SK-N-SH (cell line): ENCODE results near the gene CPAMD8. TPM values are rescaled to one million over a fixed set of nuclear protein-coding genes. Genes with fewer than 3 reads are reported as not detected.
"Not testable (repeated sequence)": the region's sequence is repeated elsewhere in the genome, so short reads cannot be mapped to it uniquely, and the experiment has no call there.

Source experiments
- CTCF ChIA-PET: fragments of 300-600, 350-600 bp; formaldehyde crosslinking; extraction: SDS; loops from one replicate; lab custom pipeline; 2021; lab: Yijun Ruan, JAX
- POLR2A ChIA-PET: fragments of 350-600 bp; sonication (Branson Sonifier 250); formaldehyde crosslinking; extraction: SDS; loops from one replicate; lab custom pipeline; 2020; ENCODE audit warnings: antibody characterized with exemption, inconsistent platforms; lab: Yijun Ruan, JAX
- DNase-seq: peaks from one replicate; pipeline ENCODE4 v3.0.0; 2012
- H2AFZ ChIP-seq: fragments of 200-600 bp; sonication (generic); 2 replicates; pipeline ENCODE4 v1.8.1; 2016; ENCODE audit warnings: antibody characterized with exemption, mild to moderate bottlenecking, low read depth
- H3F3A ChIP-seq: fragments of 200-600 bp; sonication (generic); replicated peaks from 2 replicates; pipeline ENCODE3; 2016; ENCODE audit warnings: antibody characterized with exemption, mild to moderate bottlenecking; ENCODE audit not compliant: insufficient read depth
- H3K27ac ChIP-seq, 2 experiments: fragments of 200-500 bp in 1 of 2; fragments of 200-600 bp in 1 of 2; sonication (Bioruptor generic) in 1 of 2; sonication (generic), shearing (Covaris generic) in 1 of 2; 2 replicates each; pipeline versions ENCODE4 v1.5.1 to v1.6.1; 2014 to 2016; ENCODE audit warnings: low read depth in 2 of 2, inconsistent platforms in 1 of 2, low read length in 1 of 2, mild to moderate bottlenecking in 1 of 2, mixed read lengths in 1 of 2
- H3K27me3 ChIP-seq: fragments of 200-600 bp; sonication (generic), shearing (Covaris generic); 2 replicates; pipeline ENCODE4 v1.6.1; 2016; ENCODE audit warnings: mixed run types; ENCODE audit not compliant: insufficient read depth
- H3K36me3 ChIP-seq, 2 experiments: fragments of 200-500 bp in 1 of 2; fragments of 200-600 bp in 1 of 2; sonication (Bioruptor generic) in 1 of 2; sonication (generic) in 1 of 2; replicated peaks in 1 of 2; 2 replicates each; pipeline versions ENCODE3 to v1.5.1; 2014 to 2016; ENCODE audit warnings: low read length in 1 of 2, mild to moderate bottlenecking in 1 of 2; ENCODE audit not compliant: insufficient read depth in 2 of 2, control insufficient read depth in 1 of 2
- H3K4me1 ChIP-seq, 2 experiments: fragments of 200-500 bp in 1 of 2; fragments of 200-600 bp in 1 of 2; sonication (Bioruptor generic) in 1 of 2; sonication (generic), shearing (Covaris generic) in 1 of 2; 2 replicates each; pipeline versions ENCODE4 v1.5.1 to v1.6.1; 2014 to 2016; ENCODE audit warnings: low read depth in 1 of 2, low read length in 1 of 2, mixed run types in 1 of 2; ENCODE audit not compliant: insufficient read depth in 2 of 2, control insufficient read depth in 1 of 2
- H3K4me2 ChIP-seq: fragments of 200-600 bp; sonication (generic), shearing (Covaris generic); 2 replicates; pipeline ENCODE4 v1.6.1; 2017; ENCODE audit warnings: mixed run types
- H3K4me3 ChIP-seq, 2 experiments: fragments of 200-500 bp in 1 of 2; fragments of 200-600 bp in 1 of 2; sonication (Bioruptor generic) in 1 of 2; sonication (generic), shearing (Covaris generic) in 1 of 2; 2 replicates each; pipeline versions ENCODE4 v1.5.1 to v1.8.1; 2014 to 2016; ENCODE audit warnings: low read depth in 2 of 2, inconsistent platforms in 1 of 2, low read length in 1 of 2, mild to moderate bottlenecking in 1 of 2, mixed read lengths in 1 of 2, moderate library complexity in 1 of 2
- H3K79me2 ChIP-seq: fragments of 200-600 bp; sonication (generic); 2 replicates; pipeline ENCODE4 v1.8.1; 2017; ENCODE audit warnings: mild to moderate bottlenecking; ENCODE audit not compliant: insufficient read depth
- H3K9ac ChIP-seq: fragments of 200-600 bp; sonication (generic); 2 replicates; pipeline ENCODE4 v1.6.1; 2017; ENCODE audit warnings: mixed run types
- H3K9me2 ChIP-seq: fragments of 200-600 bp; sonication (generic); 2 replicates; pipeline ENCODE4 v1.6.1; 2017; ENCODE audit warnings: mixed run types
- H3K9me3 ChIP-seq: fragments of 200-600 bp; sonication (generic); 2 replicates; pipeline ENCODE4 v1.6.1; 2017; ENCODE audit warnings: mixed run types, mild to moderate bottlenecking, moderate library complexity
- H4K20me1 ChIP-seq: fragments of 200-600 bp; sonication (generic); 2 replicates; pipeline ENCODE4 v1.6.1; 2017; ENCODE audit warnings: mild to moderate bottlenecking, mixed run types; ENCODE audit not compliant: insufficient read depth
- CHD2 ChIP-seq: fragments of 150-350 bp; IDR thresholded peaks from 2 replicates; pipeline ENCODE4 v1.6.1; 2018; ENCODE audit warnings: low read length; ENCODE audit not compliant: partially characterized antibody
- EP300 ChIP-seq, 2 experiments: IDR thresholded peaks; 2 replicates each; pipeline versions ENCODE4 v1.4.0 to v1.6.1; 2012; ENCODE audit warnings: borderline replicate concordance in 1 of 2, low read depth in 1 of 2, low read length in 1 of 2
- EZH2phosphoT487 ChIP-seq: fragments of 200-600 bp; sonication (generic); IDR thresholded peaks from 2 replicates; pipeline ENCODE4 v1.6.1; 2017; ENCODE audit warnings: low read depth, mixed run types, mild to moderate bottlenecking, antibody characterized with exemption, moderate library complexity, borderline replicate concordance
- FOSL2 ChIP-seq: IDR thresholded peaks from 2 replicates; pipeline ENCODE4 v1.4.0; 2012; ENCODE audit warnings: low read depth, mild to moderate bottlenecking, moderate library complexity, borderline replicate concordance
- FOXJ3 ChIP-seq: sonication (generic); formaldehyde crosslinking; IDR thresholded peaks from 2 replicates; pipeline ENCODE4 v1.5.1; 2020; ENCODE audit warnings: mild to moderate bottlenecking, missing genetic modification reagents
- IRF3 ChIP-seq: fragments of 150-350 bp; IDR thresholded peaks from 2 replicates; pipeline ENCODE4 v1.6.1; 2016; ENCODE audit warnings: mild to moderate bottlenecking, low read depth, low read length
- MEF2A ChIP-seq: IDR thresholded peaks from 2 replicates; pipeline ENCODE4 v1.4.0; 2012; ENCODE audit warnings: low read depth, borderline replicate concordance
- MXI1 ChIP-seq: IDR thresholded peaks from 2 replicates; pipeline ENCODE4 v1.6.1; 2012; ENCODE audit warnings: mild to moderate bottlenecking, low read depth, low read length, improper control_type of control experiment
- NRF1 ChIP-seq: IDR thresholded peaks from 2 replicates; pipeline ENCODE4 v1.6.1; 2012; ENCODE audit warnings: low read depth, mild to moderate bottlenecking, low read length
- PBX3 ChIP-seq: IDR thresholded peaks from 2 replicates; pipeline ENCODE4; 2012
- POLR2AphosphoS5 ChIP-seq: IDR thresholded peaks from 2 replicates; pipeline ENCODE4 v1.6.1; 2012; ENCODE audit warnings: low read depth, low read length
- RAD21 ChIP-seq: IDR thresholded peaks from 2 replicates; pipeline ENCODE4 v1.6.1; 2012; ENCODE audit warnings: mild to moderate bottlenecking, low read length
- TEAD4 ChIP-seq: IDR thresholded peaks from 2 replicates; pipeline ENCODE4 v1.4.0; 2012; ENCODE audit warnings: mild to moderate bottlenecking, borderline replicate concordance; ENCODE audit not compliant: insufficient read depth
- USF1 ChIP-seq: IDR thresholded peaks from 2 replicates; pipeline ENCODE4 v1.4.0; 2012; ENCODE audit warnings: low read depth, borderline replicate concordance
- USF2 ChIP-seq: fragments of 150-350 bp; IDR thresholded peaks from 2 replicates; pipeline ENCODE4 v1.6.1; 2017; ENCODE audit warnings: antibody characterized with exemption, low read length, low read depth, borderline replicate concordance
- WGBS: methylation state at CpG from one replicate; pipeline ENCODE4 v1.1.6; 2017; ENCODE audit warnings: low lambda C conversion rate; 5-methylcytosine and 5-hydroxymethylcytosine counted together
- polyA plus RNA-seq, 3 experiments: library from polyadenylated mRNA; depleted of rRNA; stranded (reverse); fragments of >200 nt; gene quantifications; 2 replicates each; pipeline ENCODE4 v1.2.3, GENCODE V29; 2012

Gene CPAMD8
- polyA plus RNA-seq, 1 of the 3 experiments (the other 2 are of a cell fraction), result 1.2 TPM

- TF ChIP-seq RAD21, result no peak
- TF ChIP-seq MXI1, result no peak
- no peak for TF ChIP-seq USF1
- TF ChIP-seq EZH2phosphoT487, result no peak
- no peak for TF ChIP-seq FOXJ3 (CRISPR knock-in tag)
- no peak for TF ChIP-seq USF2
- no peak for TF ChIP-seq MEF2A
- no peak for TF ChIP-seq NRF1
- no peak for TF ChIP-seq PBX3
Observed at GRCh38 chr19:16944626-16945363, 81.8 kb downstream of the CPAMD8 start (continued).

- no peak overlapping the region for H3K9ac ChIP-seq
- TF ChIP-seq FOSL2 (no peak), POLR2AphosphoS5 (no peak), EP300 (IDR thresholded peaks at IDR 0.05; ENCODE audit: borderline replicate concordance in 1 of 2, low read depth in 1 of 2, low read length in 1 of 2) (no peak), CHD2 (no peak), TEAD4 (no peak), IRF3 (no peak), MXI1 (no peak)
- TF ChIP-seq, all 33 proteins: peak for 0
- DNase-seq, result no peak
- Histone ChIP-seq H3K4me1 (no peaks in the 10 kb centered on the region), H3K79me2 (no peaks in the 10 kb centered on the region), H3K36me3 (no peaks in the 10 kb centered on the region), H4K20me1 (no peaks in the 10 kb centered on the region), H3K9me3 (no peaks in the 10 kb centered on the region), H3K9me2 (no peaks in the 10 kb centered on the region), H3K27ac (no peak overlapping the region), H3K27me3 (no peaks in the 10 kb centered on the region; the same call in 1 of the 2 replicates), H2AFZ (no peak overlapping the region), H3K4me2 (no peak overlapping the region), H3F3A (no peaks in the 10 kb centered on the region), H3K4me3 (no peak overlapping the region)
- WGBS, result 54% methylated on average over 12 of the region's 13 CpGs
- POLR2A ChIA-PET, result interaction anchor here (0.6 kb wide), 1 partner anchor 173 kb away, joined by 3 read pairs; no protein-coding TSS in a partner anchor
- CTCF ChIA-PET, result no interaction called here
Observed at GRCh38 chr19:16943942-16944625, 82.5 kb downstream of the CPAMD8 start.

- H3K4me3 ChIP-seq, H3K9me3 ChIP-seq, H3K9ac ChIP-seq, H3K4me1 ChIP-seq, H3K4me2 ChIP-seq, H4K20me1 ChIP-seq, H3K79me2 ChIP-seq, H3K27me3 ChIP-seq, H3F3A ChIP-seq, H3K9me2 ChIP-seq, H3K27ac ChIP-seq, CTCF ChIA-PET, DNase-seq, H3K36me3 ChIP-seq, H2AFZ ChIP-seq: not testable (repeated sequence)
- WGBS, result 53% methylated on average over 7 of the region's 7 CpGs
- POLR2A ChIA-PET, result interaction anchor here (0.6 kb wide), 1 partner anchor 172 kb away, joined by 3 read pairs; no protein-coding TSS in a partner anchor
Observed at GRCh38 chr19:16943090-16943489, 83.5 kb downstream of the CPAMD8 start.
